Coronary artery (tissue), 2 donors: Measurements from ENCODE around the gene GPSM1.

ENCODE experiments used
- DNase-seq: peaks from one replicate; pipeline ENCODE4 v3.0.0-alpha.2; 2017; ENCODE audit warnings: low spot score
- H3K27ac ChIP-seq, 2 donors: fragments of 200-600 bp; sonication (generic); one replicate each; pipeline ENCODE4 v1.5.1; 2016 to 2019
- H3K4me3 ChIP-seq: fragments of 200-600 bp; sonication (generic); 2 replicates; pipeline ENCODE4 v1.5.1; 2016; ENCODE audit warnings: mild to moderate bottlenecking, moderate library complexity
- CTCF ChIP-seq: fragments of 200-600 bp; sonication (generic); IDR thresholded peaks from one replicate; pipeline ENCODE4 v1.5.1; 2019; ENCODE audit warnings: antibody characterized with exemption

The GPSM1 gene

GRCh38 chr9:136341769-136342168 is 14.4 kb downstream of the GPSM1 start:
- no peak for DNase-seq
- no peak for TF ChIP-seq CTCF
- peak overlapping the region; percentile 70 for H3K4me3 ChIP-seq
- H3K27ac ChIP-seq = peak overlapping the region in 1 of 2 donors; percentile 76

- no peak for TF ChIP-seq CTCF
- H3K4me3 ChIP-seq = peak overlapping the region; percentile 70
- no peak for DNase-seq
- peak overlapping the region in 1 of 2 donors; percentile 76 for H3K27ac ChIP-seq
These were observed 15.1 kb downstream of the GPSM1 start for GRCh38 chr9:136342181-136343120.

GRCh38 chr9:136343121-136343883 is 16.0 kb downstream of the GPSM1 start:
- Histone ChIP-seq H3K27ac (peak overlapping the region in 1 of 2 donors; percentile 76), H3K4me3 (peak overlapping the region; percentile 70)
- no peak for TF ChIP-seq CTCF
- DNase-seq = no peak

GRCh38 chr9:136343884-136344269 is 16.5 kb downstream of the GPSM1 start:
- Histone ChIP-seq H3K4me3 (no peak overlapping the region), H3K27ac (peak overlapping the region in 1 of 2 donors; percentile 76)
- no peak for TF ChIP-seq CTCF
- DNase-seq = no peak

- DNase-seq = no peak
- Histone ChIP-seq H3K27ac (peak overlapping the region; percentile 11 to 90), H3K4me3 (peak overlapping the region; percentile 67)
- TF ChIP-seq CTCF = no peak
These were observed 17.4 kb downstream of the GPSM1 start for GRCh38 chr9:136344544-136345280.

- TF ChIP-seq CTCF = no peak
- DNase-seq = peak; percentile 88
- Histone ChIP-seq H3K27ac (peak overlapping the region; percentile 15 to 90), H3K4me3 (peak overlapping the region; percentile 67)
These were observed 18.2 kb downstream of the GPSM1 start for GRCh38 chr9:136345281-136346156.
